Neural crest cell (in vitro differentiated cells): ENCODE results near the gene LRRK1. TPM values are rescaled to one million over a fixed set of nuclear protein-coding genes. Genes with fewer than 3 reads are reported as not detected.

Source experiments
- DNase-seq: peaks from one replicate; pipeline ENCODE4 v3.0.0; 2021; ENCODE audit warnings: low read depth, mixed read lengths, low spot score
- H3K27ac Mint-ChIP-seq: one replicate; pipeline ENCODE4 v1.8.0; 2021; ENCODE audit warnings: mild to moderate bottlenecking, mixed read lengths; ENCODE audit not compliant: unreplicated experiment
- H3K27me3 Mint-ChIP-seq: 2 replicates; pipeline ENCODE4 v1.8.0; 2021; ENCODE audit warnings: low read depth, mild to moderate bottlenecking, mixed read lengths
- H3K36me3 Mint-ChIP-seq: 2 replicates; pipeline ENCODE4 v1.8.0; 2021; ENCODE audit warnings: low read depth, mild to moderate bottlenecking, mixed read lengths
- H3K4me1 Mint-ChIP-seq: 2 replicates; pipeline ENCODE4 v1.8.0; 2021; ENCODE audit warnings: mixed read lengths
- H3K4me3 Mint-ChIP-seq: one replicate; pipeline ENCODE4 v1.8.0; 2021; ENCODE audit warnings: mild to moderate bottlenecking, mixed read lengths
- H3K9me3 Mint-ChIP-seq: 2 replicates; pipeline ENCODE4 v1.8.0; 2021; ENCODE audit warnings: mixed read lengths
- total RNA-seq: library from RNA; stranded (reverse); gene quantifications from 2 replicates; pipeline ENCODE4 v1.2.1, GENCODE V29; 2021
- TF ChIP-seq, protein P1 (sequence below): fragments of 200-600 bp; sonication (generic); conservative IDR thresholded peaks from 2 replicates; pipeline ENCODE4 v1.5.0; 2021; ENCODE audit warnings: antibody characterized with exemption, mild to moderate bottlenecking

LRRK1 gene
- total RNA-seq, 1 donor from 2014 or later = 1.7 TPM

DNA sequence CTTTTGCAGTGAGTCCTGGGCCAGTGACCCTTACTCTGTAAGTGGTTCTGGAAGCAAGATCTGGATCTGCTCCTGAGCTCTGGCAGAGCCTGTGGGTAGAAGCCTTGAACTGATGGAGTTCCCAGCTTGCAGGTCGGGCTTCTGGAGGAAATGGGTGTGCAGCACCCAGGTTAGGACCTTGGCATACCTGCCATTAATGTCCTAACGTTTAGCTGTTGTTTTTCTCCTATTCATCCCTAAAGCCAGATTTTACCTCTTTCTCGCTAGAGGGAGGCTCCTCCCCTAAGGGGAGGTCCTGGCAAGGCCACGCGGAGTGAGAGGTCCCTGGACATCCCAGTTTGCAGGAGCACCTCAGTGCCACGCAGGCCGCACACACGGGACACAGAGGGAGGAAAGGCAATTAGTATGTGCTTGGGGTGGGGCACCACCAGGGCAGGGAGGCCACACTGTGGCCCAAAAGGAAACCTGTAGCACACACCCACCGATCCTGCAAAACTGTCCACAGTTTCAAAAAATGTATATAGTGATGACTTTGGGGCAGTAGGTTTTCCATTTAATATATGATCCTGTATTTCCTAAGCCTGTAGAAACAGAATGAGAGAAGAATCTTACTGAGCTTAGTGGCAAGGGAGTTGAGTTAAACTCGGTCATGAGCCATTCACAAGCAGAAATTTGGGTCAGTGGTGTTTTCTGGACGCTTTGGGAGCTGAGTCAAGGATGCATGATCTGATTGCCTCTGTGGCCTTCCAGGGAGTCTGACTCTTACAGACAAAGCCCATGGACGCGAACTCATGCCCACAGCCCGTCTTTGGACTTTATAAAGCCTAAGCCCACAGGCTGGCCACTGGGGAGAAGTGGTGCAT lies 148.7 kb downstream of the LRRK1 start:
- H3K27me3 Mint-ChIP-seq = no peaks in the 10 kb centered on the region
- peak overlapping the region; percentile 19 for H3K4me3 Mint-ChIP-seq
- DNase-seq = no peak
- no peak overlapping the region for H3K27ac Mint-ChIP-seq
- H3K36me3 Mint-ChIP-seq = no peaks in the 10 kb centered on the region
- H3K4me1 Mint-ChIP-seq = peaks cover 76% of the 10 kb centered on the region
- TF ChIP-seq, protein P1, sequence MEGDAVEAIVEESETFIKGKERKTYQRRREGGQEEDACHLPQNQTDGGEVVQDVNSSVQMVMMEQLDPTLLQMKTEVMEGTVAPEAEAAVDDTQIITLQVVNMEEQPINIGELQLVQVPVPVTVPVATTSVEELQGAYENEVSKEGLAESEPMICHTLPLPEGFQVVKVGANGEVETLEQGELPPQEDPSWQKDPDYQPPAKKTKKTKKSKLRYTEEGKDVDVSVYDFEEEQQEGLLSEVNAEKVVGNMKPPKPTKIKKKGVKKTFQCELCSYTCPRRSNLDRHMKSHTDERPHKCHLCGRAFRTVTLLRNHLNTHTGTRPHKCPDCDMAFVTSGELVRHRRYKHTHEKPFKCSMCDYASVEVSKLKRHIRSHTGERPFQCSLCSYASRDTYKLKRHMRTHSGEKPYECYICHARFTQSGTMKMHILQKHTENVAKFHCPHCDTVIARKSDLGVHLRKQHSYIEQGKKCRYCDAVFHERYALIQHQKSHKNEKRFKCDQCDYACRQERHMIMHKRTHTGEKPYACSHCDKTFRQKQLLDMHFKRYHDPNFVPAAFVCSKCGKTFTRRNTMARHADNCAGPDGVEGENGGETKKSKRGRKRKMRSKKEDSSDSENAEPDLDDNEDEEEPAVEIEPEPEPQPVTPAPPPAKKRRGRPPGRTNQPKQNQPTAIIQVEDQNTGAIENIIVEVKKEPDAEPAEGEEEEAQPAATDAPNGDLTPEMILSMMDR = no peak
- no peaks in the 10 kb centered on the region for H3K9me3 Mint-ChIP-seq

DNA sequence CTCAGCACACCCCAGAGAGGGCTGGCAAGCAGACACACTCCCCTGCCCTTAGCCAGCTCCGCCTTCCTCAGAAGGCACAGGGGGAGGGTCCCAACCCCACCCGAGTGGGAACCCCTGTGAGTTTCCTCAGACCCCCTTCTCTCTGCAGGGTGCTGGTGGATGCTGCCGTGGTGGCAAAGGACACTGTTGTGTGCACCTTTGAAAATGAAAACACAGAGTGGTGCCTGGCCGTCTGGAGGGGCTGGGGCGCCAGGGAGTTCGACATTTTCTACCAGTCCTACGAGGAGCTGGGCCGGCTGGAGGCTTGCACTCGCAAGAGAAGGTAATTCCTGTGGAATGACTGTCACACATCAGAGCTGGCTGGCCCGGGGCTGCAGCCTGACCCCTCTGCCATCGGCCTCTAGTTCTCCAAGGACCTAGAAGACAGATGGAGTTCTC lies 149.4 kb downstream of the LRRK1 start:
- Mint-ChIP-seq H3K9me3 (no peaks in the 10 kb centered on the region), H3K27me3 (no peaks in the 10 kb centered on the region), H3K36me3 (no peaks in the 10 kb centered on the region), H3K4me1 (peaks cover 76% of the 10 kb centered on the region), H3K4me3 (peak overlapping the region; percentile 74), H3K27ac (peak overlapping the region; percentile 94)
- no peak for DNase-seq
- TF ChIP-seq, protein P1 = no peak

DNA sequence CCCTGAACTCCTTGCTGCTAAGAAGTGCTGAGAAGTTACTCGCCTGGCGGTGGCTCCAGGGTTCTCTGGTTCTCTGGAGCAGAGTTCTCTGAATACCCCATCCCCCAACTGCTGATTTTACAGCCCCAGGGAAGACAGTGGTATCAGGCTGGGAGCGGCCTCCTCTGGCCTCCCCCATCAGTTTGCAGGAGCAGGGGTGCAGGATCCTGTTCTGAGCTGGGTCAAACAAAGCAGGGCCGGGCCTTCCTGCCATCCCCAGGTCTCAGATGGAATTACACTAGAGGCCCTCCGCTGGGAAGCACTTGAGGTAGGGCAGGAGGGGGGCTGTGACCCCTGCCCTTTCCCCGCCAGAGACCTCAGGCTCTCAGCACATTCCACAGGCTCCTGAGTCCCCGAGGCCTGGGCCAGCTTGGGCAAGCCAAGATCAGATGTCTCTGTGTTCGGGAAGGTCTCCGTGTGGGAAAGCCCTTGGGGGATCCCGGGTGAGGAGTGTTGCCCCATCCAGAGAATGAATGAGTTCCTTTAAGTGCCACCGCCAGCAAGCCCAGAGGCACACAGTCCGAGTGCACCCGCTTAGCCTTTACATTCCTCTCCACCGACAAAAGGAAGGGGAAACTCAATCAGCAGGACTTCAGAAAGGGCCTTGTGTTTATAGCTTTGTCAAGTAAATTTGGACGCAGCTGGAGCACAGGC lies 149.9 kb downstream of the LRRK1 start:
- Mint-ChIP-seq H3K9me3 (no peaks in the 10 kb centered on the region), H3K4me1 (peaks cover 76% of the 10 kb centered on the region), H3K36me3 (no peaks in the 10 kb centered on the region), H3K4me3 (peak overlapping the region; percentile 74), H3K27me3 (peaks cover 5% of the 10 kb centered on the region), H3K27ac (peak overlapping the region; percentile 94)
- TF ChIP-seq, protein P1 = peak; percentile 52
- DNase-seq = peak; percentile 63

DNA sequence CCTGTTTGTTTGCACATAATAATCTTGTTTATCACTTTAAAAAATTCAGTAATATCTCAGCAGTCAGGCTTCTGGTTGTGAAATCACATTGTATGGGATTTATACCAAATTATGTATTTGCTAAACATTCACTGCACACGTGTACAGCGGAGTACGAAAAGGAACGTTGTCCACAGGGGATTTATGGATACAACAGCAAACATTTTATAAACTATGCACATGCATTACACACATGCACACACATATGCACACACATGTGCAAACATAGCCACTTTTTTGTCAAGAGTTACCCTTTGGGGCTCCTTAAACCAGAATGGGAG lies 150.5 kb downstream of the LRRK1 start:
- DNase-seq = no peak
- H3K27me3 Mint-ChIP-seq = peaks cover 7% of the 10 kb centered on the region
- H3K36me3 Mint-ChIP-seq = no peaks in the 10 kb centered on the region
- H3K9me3 Mint-ChIP-seq = no peaks in the 10 kb centered on the region
- TF ChIP-seq, protein P1 = no peak
- H3K4me1 Mint-ChIP-seq = peaks cover 73% of the 10 kb centered on the region
- peak overlapping the region; percentile 24 for H3K27ac Mint-ChIP-seq
- peak overlapping the region; percentile 74 for H3K4me3 Mint-ChIP-seq

DNA sequence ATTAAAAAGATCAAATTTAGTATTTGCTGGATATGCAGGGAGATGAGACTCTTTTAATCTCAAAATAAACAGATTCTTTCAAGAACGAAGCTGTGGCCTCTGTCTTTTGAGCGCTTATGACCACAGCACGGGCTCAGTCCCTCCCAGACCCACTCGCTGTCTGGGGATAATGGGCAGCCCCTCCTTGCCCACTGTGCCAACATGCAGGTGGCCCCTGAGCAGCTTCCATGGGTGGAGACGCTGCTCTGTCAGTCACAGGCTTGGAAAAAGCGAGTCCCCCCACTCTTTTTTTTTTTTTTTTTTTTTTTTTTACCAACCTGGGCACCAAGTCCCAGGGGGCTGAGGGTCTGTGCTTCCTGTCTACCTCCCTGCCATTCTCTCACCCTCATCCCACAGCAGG lies 150.9 kb downstream of the LRRK1 start:
- Mint-ChIP-seq H3K27me3 (peaks cover 7% of the 10 kb centered on the region), H3K4me3 (peak overlapping the region; percentile 73), H3K9me3 (no peaks in the 10 kb centered on the region), H3K36me3 (no peaks in the 10 kb centered on the region), H3K4me1 (peaks cover 71% of the 10 kb centered on the region), H3K27ac (peak overlapping the region; percentile 97)
- DNase-seq = no peak
- TF ChIP-seq, protein P1 = no peak
